Tibial nerve (tissue), 4 donors: Measurements from ENCODE around the gene ACP6. TPM values are rescaled to one million over a fixed set of nuclear protein-coding genes. Genes with fewer than 3 reads are reported as not detected.
"Not testable (repeated sequence)": the region's sequence is repeated elsewhere in the genome, so short reads cannot be mapped to it uniquely, and the experiment has no call there.

Experiments
- DNase-seq, 2 donors: peaks; one replicate each; pipeline ENCODE4 v3.0.0-alpha.2; 2019; ENCODE audit warnings: low spot score in 2 of 2
- H3K27ac ChIP-seq, 4 donors: fragments of 200-600 bp; sonication (generic) in 3 of 4; one replicate each; pipeline ENCODE4 v1.5.1; 2017 to 2019; ENCODE audit warnings: mild to moderate bottlenecking in 1 of 4
- H3K27me3 ChIP-seq, 2 donors: fragments of 200-600 bp; sonication (generic) in 1 of 2; one replicate each; pipeline versions ENCODE4 v1.5.1 to v1.6.0; 2017 to 2019
- H3K36me3 ChIP-seq, 3 donors: fragments of 200-600 bp; sonication (generic); one replicate each; pipeline ENCODE4 v1.5.1; 2018 to 2019
- H3K4me1 ChIP-seq, 4 donors: fragments of 200-600 bp; sonication (generic) in 3 of 4; one replicate each; pipeline ENCODE4 v1.5.1; 2017 to 2019
- H3K4me3 ChIP-seq, 4 donors: fragments of 200-600 bp; sonication (generic) in 3 of 4; one replicate each; pipeline ENCODE4 v1.5.1; 2017 to 2019; ENCODE audit warnings: mild to moderate bottlenecking in 1 of 4, moderate library complexity in 1 of 4
- H3K9me3 ChIP-seq, 4 donors: fragments of 200-600 bp; sonication (generic) in 3 of 4; one replicate each; pipeline ENCODE4 v1.5.1; 2017 to 2019
- EP300 ChIP-seq, 2 donors: sonication (generic); formaldehyde crosslinking; IDR thresholded peaks; one replicate each; pipeline ENCODE4 v1.6.1; 2017; ENCODE audit warnings: antibody characterized with exemption in 2 of 2, mild to moderate bottlenecking in 1 of 2
- POLR2A ChIP-seq, 2 donors: fragments of 450-650 bp; IDR thresholded peaks; one replicate each; pipeline ENCODE4 v1.6.1; 2017; ENCODE audit warnings: antibody characterized with exemption in 2 of 2, mild to moderate bottlenecking in 2 of 2, moderate library complexity in 2 of 2
- WGBS, 2 donors: methylation state at CpG; one replicate each; pipeline ENCODE4 v1.1.5; 2018; 5-methylcytosine and 5-hydroxymethylcytosine counted together
- total RNA-seq, 4 donors: library from RNA; depleted of rRNA; stranded (reverse); fragments of >200 nt; gene quantifications; one replicate each; pipeline ENCODE4 v1.1.0, GENCODE V29; 2016
- TF ChIP-seq, protein P1 (sequence below), 5 experiments: fragments of 200-600 bp in 3 of 5; fragments of 450-650 bp in 2 of 5; sonication (generic) in 3 of 5; IDR thresholded peaks; one replicate each; pipeline ENCODE4 v1.5.1; 2016 to 2019; ENCODE audit warnings: antibody characterized with exemption in 5 of 5, mild to moderate bottlenecking in 3 of 5, moderate library complexity in 2 of 5

ACP6 gene
- total RNA-seq, 4 donors from 2014 or later = 13.7 to 29.4 (median 20.9) TPM

DNA sequence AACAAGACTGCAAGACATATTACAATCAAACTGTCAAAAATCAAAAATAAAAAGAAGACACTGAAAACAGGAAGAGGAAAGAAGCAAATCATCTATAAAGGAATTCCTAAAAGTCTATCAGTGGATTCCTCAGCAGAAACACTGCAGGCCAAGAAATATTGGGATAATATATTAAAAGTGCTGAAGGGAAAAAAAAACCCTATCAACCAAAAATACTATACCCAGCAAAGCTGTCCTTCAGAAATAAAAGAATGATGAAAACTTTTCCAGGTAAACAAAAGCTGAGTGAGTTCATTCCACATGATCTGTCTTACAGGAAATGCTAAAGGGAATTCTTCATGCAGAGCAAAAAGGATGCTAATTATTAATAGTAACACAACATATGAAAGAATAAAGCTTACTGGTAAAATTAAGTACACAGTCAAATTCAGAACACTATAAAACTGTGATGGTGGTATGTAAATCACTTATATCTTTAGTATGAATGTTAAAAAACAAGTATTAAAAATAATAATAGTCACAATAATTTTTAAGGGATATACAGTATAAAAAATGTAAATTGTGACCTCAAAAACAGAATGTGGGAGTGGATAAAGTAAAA is 12.9 kb upstream of the ACP6 start:
- Histone ChIP-seq H3K9me3 (peaks cover 0 to 35% (median 11%) of the 10 kb centered on the region in 4 donors), H3K27ac (no peak overlapping the region), H3K4me3 (no peak overlapping the region), H3K27me3 (no peaks in the 10 kb centered on the region), H3K36me3 (no peaks in the 10 kb centered on the region), H3K4me1 (no peaks in the 10 kb centered on the region)
- no peak for DNase-seq
- TF ChIP-seq EP300 (IDR thresholded peaks at IDR 0.05) (no peak), POLR2A (IDR thresholded peaks at IDR 0.05) (no peak)
- TF ChIP-seq, protein P1, sequence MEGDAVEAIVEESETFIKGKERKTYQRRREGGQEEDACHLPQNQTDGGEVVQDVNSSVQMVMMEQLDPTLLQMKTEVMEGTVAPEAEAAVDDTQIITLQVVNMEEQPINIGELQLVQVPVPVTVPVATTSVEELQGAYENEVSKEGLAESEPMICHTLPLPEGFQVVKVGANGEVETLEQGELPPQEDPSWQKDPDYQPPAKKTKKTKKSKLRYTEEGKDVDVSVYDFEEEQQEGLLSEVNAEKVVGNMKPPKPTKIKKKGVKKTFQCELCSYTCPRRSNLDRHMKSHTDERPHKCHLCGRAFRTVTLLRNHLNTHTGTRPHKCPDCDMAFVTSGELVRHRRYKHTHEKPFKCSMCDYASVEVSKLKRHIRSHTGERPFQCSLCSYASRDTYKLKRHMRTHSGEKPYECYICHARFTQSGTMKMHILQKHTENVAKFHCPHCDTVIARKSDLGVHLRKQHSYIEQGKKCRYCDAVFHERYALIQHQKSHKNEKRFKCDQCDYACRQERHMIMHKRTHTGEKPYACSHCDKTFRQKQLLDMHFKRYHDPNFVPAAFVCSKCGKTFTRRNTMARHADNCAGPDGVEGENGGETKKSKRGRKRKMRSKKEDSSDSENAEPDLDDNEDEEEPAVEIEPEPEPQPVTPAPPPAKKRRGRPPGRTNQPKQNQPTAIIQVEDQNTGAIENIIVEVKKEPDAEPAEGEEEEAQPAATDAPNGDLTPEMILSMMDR (IDR thresholded peaks at IDR 0.05) = no peak

DNA sequence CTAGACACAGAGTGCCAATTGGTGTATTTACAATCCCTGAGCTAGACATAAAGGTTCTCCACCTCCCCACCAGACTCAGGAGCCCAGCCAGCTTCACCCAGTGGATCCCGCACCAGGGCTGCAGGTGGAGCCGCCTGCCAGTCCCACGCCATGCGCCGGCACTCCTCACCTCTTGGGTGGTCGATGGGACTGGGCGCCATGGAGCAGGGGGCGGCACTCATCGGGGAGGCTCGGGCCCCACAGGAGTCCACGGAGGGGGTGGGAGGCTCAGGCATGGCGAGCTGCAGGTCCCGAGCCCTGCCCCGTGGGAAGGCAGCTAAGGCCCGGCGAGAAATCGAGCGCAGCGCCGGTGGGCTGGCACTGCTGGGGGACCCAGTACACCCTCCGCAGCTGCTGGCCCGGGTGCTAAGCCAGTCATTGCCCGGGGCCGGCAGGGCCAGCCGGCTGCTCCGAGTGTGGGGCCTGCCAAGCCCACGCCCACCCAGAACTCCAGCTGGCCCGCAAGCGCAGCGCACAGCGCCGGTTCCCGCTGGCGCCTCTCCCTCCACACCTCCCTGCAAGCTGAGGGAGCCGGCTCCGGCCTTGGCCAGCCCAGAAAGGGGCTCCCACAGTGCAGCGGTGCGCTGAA is 10.4 kb upstream of the ACP6 start:
- 90 to 95% methylated on average over 4 to 20 of the region's 38 CpGs for WGBS, 2 donors
- not testable (repeated sequence) for H3K4me1 ChIP-seq, H3K4me3 ChIP-seq, H3K27ac ChIP-seq, H3K36me3 ChIP-seq, DNase-seq, H3K27me3 ChIP-seq
- H3K9me3 ChIP-seq = peaks cover 0 to 48% (median 15%) of the 10 kb centered on the region in 4 donors

DNA sequence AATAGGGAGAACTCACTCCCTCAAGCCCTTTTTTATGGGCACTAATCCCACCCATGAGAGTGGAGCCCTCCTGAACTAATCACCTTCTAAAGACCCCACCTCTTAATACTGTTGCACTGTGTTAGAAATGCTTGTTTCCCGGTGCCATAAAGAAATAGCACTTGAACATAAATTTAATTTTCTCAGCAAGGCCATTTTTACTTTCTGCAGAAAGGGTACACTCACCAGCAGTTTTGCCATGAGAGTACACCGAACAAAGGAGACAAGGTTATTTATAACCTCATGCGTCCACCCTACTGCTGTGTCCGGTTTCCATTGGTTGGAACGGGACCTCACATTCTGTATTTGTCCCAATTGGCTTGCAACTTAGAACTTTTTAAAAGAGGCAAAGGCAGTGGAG is 7.4 kb upstream of the ACP6 start:
- not testable (repeated sequence) for DNase-seq
- H3K9me3 ChIP-seq = peaks cover 0 to 37% (median 9%) of the 10 kb centered on the region in 4 donors

DNA sequence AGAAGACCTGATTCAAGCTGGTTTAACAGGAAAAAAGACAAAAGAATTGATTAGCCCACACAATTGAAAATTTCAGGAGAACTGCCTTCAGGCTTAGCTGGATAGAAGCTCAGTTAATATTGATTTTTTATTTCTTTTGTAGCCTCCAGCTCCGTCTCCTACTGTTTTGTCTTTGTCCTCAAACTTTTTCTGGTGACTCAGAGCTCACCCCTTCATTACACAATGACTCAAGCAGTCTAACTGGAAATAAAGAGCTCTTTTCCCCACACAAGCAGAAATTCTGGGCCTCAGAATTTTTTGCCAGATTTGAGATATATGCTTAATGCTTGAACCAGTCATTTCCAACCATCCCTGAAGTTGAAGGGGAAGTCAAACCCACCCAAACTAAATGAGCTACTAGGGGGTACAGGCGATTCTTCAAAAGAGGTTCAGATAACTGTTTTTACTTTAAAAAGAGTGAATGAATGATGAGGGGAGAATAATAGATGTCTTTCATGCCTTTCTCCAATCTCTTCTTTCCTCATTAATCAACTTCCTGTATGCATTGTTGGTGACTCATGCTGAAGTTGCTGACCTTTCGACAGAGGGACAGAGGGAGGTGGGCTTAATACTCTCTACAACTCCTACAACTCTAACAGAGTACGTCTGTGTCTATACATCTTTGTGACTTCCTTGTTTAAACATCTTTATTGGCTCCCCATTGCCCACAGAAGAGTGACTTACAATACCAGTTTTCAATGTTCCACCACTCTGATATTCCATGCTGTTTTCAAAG is 6.2 kb upstream of the ACP6 start:
- H3K4me1 ChIP-seq = no peaks in the 10 kb centered on the region
- no peaks in the 10 kb centered on the region for H3K27me3 ChIP-seq
- H3K9me3 ChIP-seq = peaks cover 0 to 25% (median 6%) of the 10 kb centered on the region in 4 donors
- whole genome bisulfite sequencing, 2 donors = 45 to 48% methylated on average over 4 of the region's 4 CpGs
- no peaks in the 10 kb centered on the region for H3K36me3 ChIP-seq
- H3K4me3 ChIP-seq = no peak overlapping the region
- H3K27ac ChIP-seq = peak overlapping the region in 3 of 4 donors; percentile 25 to 69 (median 65)
- TF ChIP-seq EP300 (IDR thresholded peaks at IDR 0.05) (no peak), POLR2A (IDR thresholded peaks at IDR 0.05) (no peak)
- TF ChIP-seq, protein P1 (IDR thresholded peaks at IDR 0.05) = no peak
- no peak for DNase-seq

More for the DNA sequence above, 7.4 kb upstream of the ACP6 start:
- WGBS, 2 donors = 94 to 97% methylated on average over 5 of the region's 5 CpGs
- H3K27me3 ChIP-seq, H3K4me3 ChIP-seq, H3K36me3 ChIP-seq, H3K4me1 ChIP-seq: not testable (repeated sequence)
- peak overlapping the region in 1 of 4 donors; percentile 69 for H3K27ac ChIP-seq

DNA sequence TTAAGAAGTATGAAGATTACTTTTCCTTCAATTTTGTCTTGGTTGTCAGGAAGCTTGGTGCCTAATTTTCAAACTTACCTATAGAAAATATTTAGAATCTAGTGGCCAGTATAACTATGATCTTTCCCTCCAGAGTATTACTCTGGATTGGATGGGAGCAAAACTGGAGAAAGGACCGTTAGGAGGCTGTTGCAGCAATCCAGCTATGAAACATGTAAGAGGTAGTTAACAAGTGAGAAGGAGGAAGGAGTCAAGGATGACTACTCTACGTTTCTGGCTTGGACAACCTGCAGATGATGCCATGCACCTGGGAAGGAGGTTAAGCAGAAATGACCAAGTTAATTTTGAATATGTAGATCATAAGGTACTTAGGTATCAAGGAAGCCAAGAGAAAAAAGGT is 3.5 kb upstream of the ACP6 start:
- Histone ChIP-seq H3K36me3 (no peaks in the 10 kb centered on the region), H3K9me3 (peaks cover 0 to 19% (median 6%) of the 10 kb centered on the region in 4 donors), H3K27me3 (no peaks in the 10 kb centered on the region), H3K4me1 (peaks cover 0 to 9% (median 4%) of the 10 kb centered on the region in 4 donors), H3K27ac (peak overlapping the region in 1 of 4 donors; percentile 69), H3K4me3 (no peak overlapping the region)
- WGBS, 2 donors = 48 to 59% methylated on average over 2 of the region's 2 CpGs
- TF ChIP-seq POLR2A (IDR thresholded peaks at IDR 0.05) = no peak
- TF ChIP-seq, protein P1 (IDR thresholded peaks at IDR 0.05) = no peak
- TF ChIP-seq EP300 (IDR thresholded peaks at IDR 0.05) = no peak
- no peak for DNase-seq

DNA sequence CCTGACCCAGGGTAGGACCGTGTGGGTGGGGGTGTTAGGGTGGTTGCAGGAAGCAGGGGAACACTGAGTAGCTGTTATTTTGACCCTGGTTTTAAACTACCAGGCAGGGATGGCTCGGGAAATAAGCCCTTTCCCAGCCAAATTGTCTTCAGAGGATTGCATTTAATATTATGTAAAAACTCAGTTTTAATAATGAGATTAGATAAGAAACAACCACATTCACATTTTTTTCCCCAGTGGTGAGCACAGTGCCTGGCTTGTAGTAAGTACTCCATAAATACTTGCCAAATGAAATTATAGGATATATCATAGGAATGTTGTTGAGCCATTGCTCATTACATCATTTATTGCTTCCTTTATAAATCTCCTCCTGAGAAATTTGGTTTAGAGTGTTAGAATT is 3.1 kb upstream of the ACP6 start:
- Histone ChIP-seq H3K4me1 (peaks cover 0 to 13% (median 6%) of the 10 kb centered on the region in 4 donors), H3K9me3 (peaks cover 0 to 15% (median 5%) of the 10 kb centered on the region in 4 donors), H3K36me3 (no peaks in the 10 kb centered on the region), H3K27me3 (no peaks in the 10 kb centered on the region), H3K4me3 (no peak overlapping the region), H3K27ac (peak overlapping the region in 1 of 4 donors; percentile 69)
- no peak for DNase-seq
- TF ChIP-seq, protein P1 (IDR thresholded peaks at IDR 0.05) = no peak
- TF ChIP-seq POLR2A (IDR thresholded peaks at IDR 0.05) (no peak), EP300 (IDR thresholded peaks at IDR 0.05) (no peak)
- 25 to 35% methylated on average over 2 of the region's 2 CpGs for WGBS, 2 donors
